Measurements from ENCODE around the gene MRPL37. TPM values are rescaled to one million over a fixed set of nuclear protein-coding genes. Genes with fewer than 3 reads are reported as not detected.

The MRPL37 gene
- total and polyA plus RNA-seq, 2 of the 4 experiments (the other 2 are of a cell fraction) = 42.8 to 132 TPM

GRCh38 chr1:54225378-54225777 is 25.4 kb downstream of the MRPL37 start:
- Histone ChIP-seq H3K23ac (ENCODE audit: low read depth, low read length) (no peak overlapping the region), H3K4ac (ENCODE audit: low read depth, low read length) (no peak overlapping the region), H4K8ac (ENCODE audit: low read depth in 2 of 2, low read length in 2 of 2) (no peak overlapping the region), H3K4me1 (ENCODE audit: control insufficient read depth, insufficient read depth, low read length) (peaks cover 22% of the 10 kb centered on the region), H3K14ac (replicated peaks; ENCODE audit: low read depth, low read length) (no peak overlapping the region), H3K9me1 (ENCODE audit: insufficient read depth, low read length) (peaks cover 20% of the 10 kb centered on the region), H2AK9ac (replicated peaks; ENCODE audit: low read depth, low read length, poor library complexity) (no peak overlapping the region), H3K9me3 (ENCODE audit: control insufficient read depth, insufficient read depth, low read length) (no peaks in the 10 kb centered on the region), H2BK120ac (ENCODE audit: low read depth, low read length) (no peak overlapping the region), H3K36me3 (ENCODE audit: control insufficient read depth, insufficient read depth, low read length) (peaks cover 19% of the 10 kb centered on the region; the same call in 1 of the 2 replicates), H4K91ac (ENCODE audit: insufficient read depth, low read depth, low read length) (no peak overlapping the region), H2BK15ac (ENCODE audit: low read depth, low read length) (no peak overlapping the region), H3K18ac (ENCODE audit: low read depth, low read length) (no peak overlapping the region), H2AK5ac (ENCODE audit: low read depth, low read length) (no peak overlapping the region), H4K20me1 (ENCODE audit: insufficient read depth, low read length) (peaks cover 10% of the 10 kb centered on the region), H2BK5ac (ENCODE audit: low read depth, low read length, poor library complexity, severe bottlenecking) (no peak overlapping the region), H3K27me3 (ENCODE audit: control insufficient read depth, insufficient read depth, low read length) (no peaks in the 10 kb centered on the region), H4K5ac (ENCODE audit: low read depth, low read length) (no peak overlapping the region), H2BK20ac (ENCODE audit: low read depth, low read length) (no peak overlapping the region), H3K4me3 (ENCODE audit: insufficient read depth, low read depth, low read length) (no peak overlapping the region), H3K56ac (ENCODE audit: extremely low read depth, insufficient read depth, low read length) (no peak overlapping the region), H3K27ac (ENCODE audit: insufficient read depth, low read length) (no peak overlapping the region), H3K79me1 (ENCODE audit: low read depth in 1 of 2, low read length in 2 of 2) (peaks cover 0 to 5% of the 10 kb centered on the region in 2 experiments; a peak in 1 of 4 replicates), H3K4me2 (ENCODE audit: low read depth, low read length) (no peak overlapping the region), H2AFZ (replicated peaks; ENCODE audit: low read length, poor library complexity) (no peak overlapping the region), H3K9ac (ENCODE audit: low read depth, low read length) (no peak overlapping the region)
- intact Hi-C loops (cut with micrococcal nuclease) (loop anchor here (10.0 kb wide), 1 partner anchor 179 kb away; the partner anchor contains the start of gene SSBP3), dilution Hi-C loops (cut with HindIII; ENCODE audit: low sequenced_read_pairs, unreplicated experiment) (no loop called here), in situ Hi-C loops (cut with MboI; ENCODE audit: low sequenced_read_pairs) (no loop called here)
- BruUV-seq (replicated peaks) = no TSS peak
- POLR2A ChIA-PET (ENCODE audit: unreplicated experiment) = no interaction called here
- 100% methylated on average over 2 of the region's 6 CpGs; no CpG with 5 or more reads in 1 of the 2 experiments for WGBS, 2 experiments (ENCODE audit: extremely low coverage in 2 of 2, insufficient read length in 1 of 2)
- CTCF ChIA-PET = no interaction called here
- DNase-seq (no peak), ATAC-seq (ENCODE audit: low read depth) (no peak)
- no peak for TF ChIP-seq MXI1 (IDR thresholded peaks at IDR 0.05; ENCODE audit: borderline replicate concordance, low read depth, low read length)
- no peak for TF ChIP-seq BHLHE40 (IDR thresholded peaks at IDR 0.05; ENCODE audit: low read depth, low read length)
- TF ChIP-seq CTCF (conservative IDR thresholded peaks at IDR 0.05; ENCODE audit: low read depth, low read length) = no peak
- no peak for TF ChIP-seq MAZ (IDR thresholded peaks at IDR 0.05; ENCODE audit: borderline replicate concordance, low read depth, low read length)
- no peak for TF ChIP-seq NFE2L2 (IDR thresholded peaks at IDR 0.05; ENCODE audit: low read depth, low read length)
- no peak for TF ChIP-seq RAD21 (IDR thresholded peaks at IDR 0.05; ENCODE audit: low read length)
- no peak for TF ChIP-seq CEBPB (IDR thresholded peaks at IDR 0.05; ENCODE audit: low read depth, low read length)
- TF ChIP-seq RFX5 (IDR thresholded peaks at IDR 0.05; ENCODE audit: low read depth, low read length) = no peak
- no peak for TF ChIP-seq CHD1 (IDR thresholded peaks at IDR 0.05; ENCODE audit: low read depth, low read length)
- TF ChIP-seq MAFK (IDR thresholded peaks at IDR 0.05; ENCODE audit: low read depth, low read length) = no peak
- TF ChIP-seq POLR2A (IDR thresholded peaks at IDR 0.05; ENCODE audit: low read depth, low read length) = no peak
- TF ChIP-seq FOS (IDR thresholded peaks at IDR 0.05; ENCODE audit: low read depth, low read length) = no peak
- no peak for TF ChIP-seq ELK1 (IDR thresholded peaks at IDR 0.05; ENCODE audit: borderline replicate concordance, low read depth, low read length)
- no peak for TF ChIP-seq USF2 (IDR thresholded peaks at IDR 0.05; ENCODE audit: low read depth, low read length)
- no peak for TF ChIP-seq SMC3 (IDR thresholded peaks at IDR 0.05; ENCODE audit: low read depth, low read length)
- no peak for TF ChIP-seq RCOR1 (IDR thresholded peaks at IDR 0.05; ENCODE audit: insufficient replicate concordance, low read length)

All from IMR-90 (cell line).